ENCODE results near the gene TSPEAR.

The TSPEAR gene

DNA sequence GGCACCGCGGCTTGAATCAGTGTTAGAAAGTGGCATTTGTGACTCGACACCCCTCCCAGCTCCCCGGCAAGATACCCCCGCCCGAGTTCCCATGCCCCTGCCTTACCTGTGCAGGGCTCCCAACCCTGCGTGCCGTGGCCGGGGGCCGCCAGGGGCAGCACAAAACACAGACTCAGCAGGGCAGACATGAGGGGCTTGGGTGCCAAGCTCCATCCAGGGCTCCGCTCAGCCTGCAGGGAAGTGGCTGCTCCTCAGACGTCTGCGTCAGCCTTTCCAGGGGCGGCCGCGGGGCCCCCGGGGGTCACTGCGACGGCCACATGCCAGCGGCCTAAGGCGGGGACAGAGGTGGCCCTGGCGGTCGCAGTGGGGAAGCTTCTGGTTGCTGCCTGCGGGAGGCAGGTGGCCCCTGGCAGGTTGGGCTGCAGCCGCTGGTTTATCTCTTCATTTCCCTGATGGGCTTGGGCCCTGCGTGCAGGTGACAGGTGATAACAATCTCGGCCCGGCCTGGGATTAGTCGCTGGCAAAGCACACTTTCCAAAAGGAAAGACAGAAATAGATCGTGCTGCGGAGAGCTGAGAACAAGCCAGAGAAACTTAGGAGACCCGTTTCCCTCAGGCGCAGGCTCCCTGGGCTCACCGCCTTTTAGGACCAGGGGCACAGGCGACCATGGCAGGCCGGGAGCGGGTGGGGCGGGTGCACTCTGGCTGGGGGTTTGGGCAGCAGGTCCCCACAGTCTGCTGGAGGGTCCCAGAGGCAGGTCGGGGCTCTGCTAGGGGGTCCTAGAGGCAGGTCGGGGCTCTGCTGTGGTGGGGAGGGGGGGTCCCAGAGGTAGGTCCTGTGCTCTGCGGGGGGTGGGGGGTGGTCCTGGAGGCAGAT is at the start of gene TSPEAR:
Gene TSPEAR, minus strand, starts transcription at position 246 of the 876 bp plus-strand sequence. Its CDS starts 58 bp downstream, at position 188.
- no peak for FAIRE-seq

- FAIRE-seq, result no peak
These were observed 49.0 kb upstream of the TSPEAR start for GRCh38 chr21:44760376-44760775.

DNA sequence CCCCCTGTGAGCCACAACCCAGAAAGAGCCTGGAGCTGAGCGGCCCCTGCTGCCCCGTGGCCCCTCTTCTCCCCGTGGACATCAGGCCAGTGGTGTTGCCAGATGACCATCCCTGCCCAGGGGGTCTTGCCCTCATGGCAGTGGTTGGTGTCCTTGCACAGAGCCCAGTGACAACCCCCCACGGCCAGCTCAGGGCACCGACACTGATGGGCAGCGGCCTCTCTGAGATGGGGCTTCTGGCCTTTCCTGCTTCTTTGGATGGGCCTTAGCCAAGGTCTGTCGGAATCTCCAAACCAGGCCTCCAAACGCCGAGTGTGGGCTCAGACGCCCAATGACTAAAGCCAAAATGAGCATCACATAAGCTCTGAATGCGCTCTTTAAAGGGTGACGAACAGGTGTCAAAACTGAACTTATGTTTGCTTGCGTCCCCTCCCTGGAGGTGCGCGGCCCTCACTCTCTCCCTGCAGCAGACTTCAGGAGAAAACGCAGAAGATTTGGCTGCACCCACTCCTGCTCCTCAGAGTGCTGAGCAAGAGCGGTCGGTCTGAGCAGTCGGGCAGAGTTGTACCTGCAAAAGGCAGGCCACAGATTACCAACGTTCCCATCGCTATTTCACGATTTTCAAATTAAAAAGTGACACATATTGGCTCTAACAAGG is 48.4 kb upstream of the TSPEAR start:
- FAIRE-seq, result no peak

DNA sequence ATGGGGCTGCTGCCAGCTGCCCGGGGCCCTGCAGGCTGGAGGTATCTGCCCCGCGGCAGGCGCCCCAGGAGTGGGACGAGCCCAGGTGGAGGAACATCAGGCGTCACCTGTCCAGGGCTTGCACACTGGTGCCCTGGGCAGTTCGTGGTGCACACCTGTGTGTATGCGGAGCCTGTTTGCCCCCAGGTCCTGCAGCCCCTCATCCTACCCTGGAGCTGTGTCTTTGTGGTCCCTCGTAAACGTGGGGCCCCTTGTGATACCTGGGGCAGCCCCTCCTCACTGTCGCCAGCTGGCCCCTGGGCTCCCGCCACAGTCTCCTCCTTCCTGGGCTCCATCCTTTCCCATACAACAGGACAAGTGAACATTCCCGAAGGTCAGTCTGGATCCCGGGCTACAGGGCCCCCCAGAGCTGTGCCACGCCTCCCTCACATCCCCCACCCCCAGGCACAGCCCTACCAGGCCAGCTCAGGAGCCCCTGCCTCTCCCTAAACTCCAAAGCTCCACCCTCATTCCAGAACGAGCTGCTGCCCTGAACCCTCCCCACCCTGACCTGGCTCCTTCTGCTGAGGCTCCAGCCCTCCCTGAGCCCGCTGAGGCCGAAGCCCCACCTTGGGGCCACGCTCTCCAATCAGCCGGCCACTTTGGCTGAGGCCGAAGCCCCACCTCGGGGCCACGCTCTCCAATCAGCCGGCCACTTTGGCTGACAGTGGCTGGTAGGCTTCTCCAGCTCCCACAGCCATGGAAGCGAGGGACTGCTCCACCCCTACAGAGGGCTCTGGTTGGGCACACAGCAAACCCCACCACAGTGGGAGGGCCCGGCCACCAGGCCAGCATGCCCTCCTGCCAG is 47.6 kb upstream of the TSPEAR start:
- FAIRE-seq, result no peak

GRCh38 chr21:44758141-44758561 is 46.8 kb upstream of the TSPEAR start:
- FAIRE-seq, result no peak

GRCh38 chr21:44757731-44758130 is 46.4 kb upstream of the TSPEAR start:
- no peak for FAIRE-seq

DNA sequence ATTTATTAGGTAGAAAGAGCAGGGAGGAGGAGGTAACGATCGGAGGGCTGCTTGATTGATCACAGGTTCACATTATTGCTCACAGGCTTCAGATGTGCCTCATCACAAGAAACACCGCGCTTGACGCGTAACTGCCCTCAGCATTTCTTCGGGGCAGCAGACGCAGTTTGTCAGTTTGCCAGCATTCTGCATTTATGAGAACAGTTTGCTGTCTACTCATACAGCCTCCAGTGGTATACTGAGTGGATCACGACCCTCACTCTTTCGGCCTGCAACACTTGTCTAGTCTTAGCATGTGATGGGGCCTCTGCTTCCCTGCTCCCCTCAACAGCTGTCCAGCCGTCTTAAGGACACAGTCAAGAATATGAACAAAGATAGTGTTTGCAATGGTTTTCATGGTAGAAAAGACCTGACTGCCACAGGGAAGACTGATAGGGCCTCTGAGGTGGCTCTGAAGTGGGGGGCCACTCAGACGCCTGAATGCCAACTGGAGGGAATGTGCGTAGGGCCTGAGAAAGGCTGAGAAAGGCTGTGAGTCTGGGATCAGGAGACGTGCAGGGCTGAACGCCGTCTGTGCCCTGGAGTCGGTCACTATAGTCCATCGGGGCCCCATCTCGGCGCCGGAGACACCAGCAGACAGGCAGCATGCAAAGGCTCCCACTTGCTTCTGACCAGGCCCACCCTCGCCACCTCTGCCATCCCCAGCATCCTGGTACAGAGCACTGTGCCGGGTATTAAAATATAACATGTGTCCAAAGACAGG is 45.2 kb upstream of the TSPEAR start:
- no peak for FAIRE-seq

DNA sequence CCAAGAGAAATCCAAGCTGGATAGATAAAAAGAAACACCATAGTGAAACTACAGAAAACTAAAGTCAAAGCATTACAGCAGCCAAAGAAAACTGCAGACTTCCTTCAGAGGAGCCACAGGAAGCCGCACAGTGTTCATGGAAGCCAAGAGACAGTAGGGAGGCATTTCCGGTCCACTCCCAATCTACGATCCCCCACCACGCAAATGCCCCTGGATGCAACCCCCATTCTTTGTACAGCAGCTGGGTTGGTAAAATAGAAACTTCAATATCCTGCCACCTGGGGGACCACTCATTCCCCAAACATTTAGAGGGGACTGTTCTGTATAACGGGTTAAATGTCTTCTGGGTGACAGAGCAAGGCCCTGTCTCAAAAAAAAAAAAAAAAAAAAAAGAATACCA is 43.9 kb upstream of the TSPEAR start:
- no peak for FAIRE-seq

DNA sequence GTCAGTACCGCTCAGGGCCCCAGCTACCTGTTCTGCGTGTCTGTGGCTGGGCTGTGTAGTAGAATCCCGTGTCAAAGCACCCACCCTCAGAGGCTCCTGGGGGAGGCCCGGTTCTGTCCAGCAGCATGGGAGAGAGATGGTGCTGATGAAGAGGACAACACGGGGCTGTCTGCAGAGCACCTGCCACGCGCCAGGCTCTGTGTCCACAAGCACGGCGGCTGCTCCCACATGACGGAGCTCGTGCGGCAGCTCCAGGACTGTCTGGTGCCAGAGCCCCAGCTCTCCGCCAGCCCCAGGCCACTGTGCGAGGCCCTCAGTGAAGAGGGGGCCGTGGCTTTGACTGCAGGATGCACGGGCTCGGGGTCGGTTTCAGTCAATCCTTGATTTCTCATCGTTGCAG is 42.0 kb upstream of the TSPEAR start:
- FAIRE-seq, result no peak

DNA sequence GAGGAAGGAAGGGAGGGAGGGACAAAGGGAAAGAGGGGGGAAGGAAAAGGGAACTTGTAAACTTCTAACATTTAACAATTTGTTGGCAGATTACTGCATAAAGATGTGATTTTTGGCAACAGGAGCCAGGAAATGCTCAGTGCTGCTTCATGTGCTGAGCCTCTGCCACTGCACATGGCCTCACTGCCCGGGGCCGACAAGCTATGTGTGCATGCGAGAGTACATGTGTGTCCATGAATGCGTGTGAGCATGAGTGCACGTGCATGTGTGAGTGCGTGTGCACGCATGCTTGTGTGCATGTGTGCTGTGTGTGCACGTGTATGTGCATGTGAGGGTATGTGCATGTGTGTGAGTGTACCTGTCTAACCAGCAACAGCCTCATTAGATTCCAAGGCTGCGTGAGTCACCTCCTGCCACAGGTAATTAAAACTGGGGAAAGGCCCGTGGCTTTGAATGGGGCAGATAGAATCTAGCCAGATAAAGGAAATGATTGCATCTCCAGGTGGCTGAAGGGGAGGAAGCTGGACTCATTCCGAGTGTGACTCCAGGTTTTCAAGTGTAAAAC is 41.4 kb upstream of the TSPEAR start:
- no peak for FAIRE-seq

DNA sequence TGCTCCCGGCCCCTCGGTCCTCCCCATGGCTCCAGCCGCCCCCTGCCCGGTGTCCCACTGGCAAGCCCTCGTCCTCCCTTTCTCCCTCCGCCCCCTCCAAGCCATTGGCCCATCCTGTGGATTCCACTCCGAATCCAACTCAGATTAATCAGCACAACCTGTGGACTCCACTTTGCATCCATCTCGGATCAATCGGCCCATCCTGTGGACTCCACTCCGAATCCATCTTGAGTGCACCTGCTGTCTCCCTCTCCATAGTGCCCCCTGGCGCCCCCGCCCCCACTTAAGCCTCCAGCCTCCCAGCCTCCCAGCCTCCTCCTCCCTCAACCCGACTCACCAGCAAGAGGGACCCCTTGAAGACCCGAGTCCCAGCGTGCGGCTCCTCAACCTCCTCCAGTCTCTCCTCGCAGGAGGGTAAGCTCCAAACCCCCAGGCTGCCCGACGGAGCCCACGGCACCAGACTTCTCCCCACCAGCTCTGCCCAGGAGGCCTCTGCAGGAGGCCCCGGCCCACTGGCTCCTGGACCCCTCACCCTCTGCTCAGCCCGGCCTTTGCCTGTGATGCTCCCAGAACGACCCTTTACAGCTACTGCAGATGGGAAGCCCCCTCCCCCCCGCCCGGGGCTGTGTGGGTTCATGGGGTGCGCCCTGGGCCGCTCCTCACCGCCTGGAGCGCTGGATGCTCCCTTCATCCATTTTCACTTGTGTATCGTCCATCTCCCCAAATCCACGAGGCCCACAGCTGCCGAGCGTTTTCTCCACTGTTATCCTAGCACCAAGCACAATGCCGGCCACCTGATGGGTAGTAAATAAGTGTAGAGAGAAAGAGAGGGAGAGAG is 40.6 kb upstream of the TSPEAR start:
- no peak for FAIRE-seq

- no peak for FAIRE-seq
These were observed 39.9 kb upstream of the TSPEAR start for GRCh38 chr21:44751186-44751798.

DNA sequence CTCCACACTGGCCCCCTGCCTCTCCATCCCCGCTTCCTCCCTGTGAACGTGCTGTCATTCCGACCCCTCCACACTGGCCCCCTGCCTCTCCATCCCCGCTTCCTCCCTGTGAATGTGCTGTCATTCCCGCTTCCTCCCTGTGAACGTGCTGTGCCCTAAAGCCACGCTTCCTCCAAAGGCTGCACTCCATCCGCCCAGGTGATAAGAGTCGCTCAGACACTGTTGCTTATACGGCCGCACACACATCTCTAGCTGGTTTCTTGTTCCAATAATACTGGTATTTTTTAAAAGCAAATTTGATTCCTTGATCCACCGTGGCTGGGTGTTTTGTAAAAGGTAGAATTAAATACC is 39.3 kb upstream of the TSPEAR start:
- no peak for FAIRE-seq

DNA sequence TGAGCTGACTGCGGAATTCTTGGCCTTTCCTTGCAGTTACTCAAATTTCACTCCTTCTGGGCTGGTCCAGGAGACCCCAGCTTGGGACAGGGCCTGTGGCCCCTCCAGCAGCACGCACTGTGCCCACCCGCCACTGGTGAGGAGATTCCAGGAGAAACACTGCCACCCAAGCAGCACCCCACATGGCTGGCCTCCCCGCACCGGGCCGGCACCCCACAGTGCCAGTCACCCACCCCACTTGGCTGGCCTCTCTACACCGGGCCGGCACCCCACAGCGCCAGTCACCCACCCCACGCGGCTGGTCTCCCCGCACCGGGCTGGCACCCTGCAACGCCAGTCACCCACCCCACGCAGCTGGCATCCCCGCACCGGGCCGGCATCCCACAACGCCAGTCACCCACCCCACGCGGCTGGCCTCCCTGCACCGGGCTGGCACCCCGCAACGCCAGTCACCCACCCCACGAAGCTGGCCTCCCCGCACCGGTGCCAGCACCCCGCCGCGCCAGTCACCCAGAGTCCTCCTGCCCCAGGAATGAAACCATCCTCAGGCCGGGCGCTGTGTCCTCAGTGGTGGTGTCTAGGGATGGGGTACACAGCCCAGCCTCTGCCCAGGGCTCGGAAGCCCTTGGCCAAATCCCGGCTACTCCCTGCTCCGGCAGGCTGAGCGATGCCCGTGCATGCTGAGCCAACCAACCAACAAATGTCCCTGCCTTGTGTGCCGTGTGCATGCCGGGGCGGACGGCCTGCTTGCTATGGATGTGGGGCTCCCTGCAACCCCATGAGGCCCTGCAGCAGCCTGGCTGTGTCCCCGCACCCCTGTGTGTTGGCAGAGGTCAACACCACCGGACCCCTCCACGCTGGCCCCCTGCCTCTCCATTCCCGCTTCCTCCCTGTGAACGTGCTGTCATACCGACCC is 38.6 kb upstream of the TSPEAR start:
- FAIRE-seq, result no peak

DNA sequence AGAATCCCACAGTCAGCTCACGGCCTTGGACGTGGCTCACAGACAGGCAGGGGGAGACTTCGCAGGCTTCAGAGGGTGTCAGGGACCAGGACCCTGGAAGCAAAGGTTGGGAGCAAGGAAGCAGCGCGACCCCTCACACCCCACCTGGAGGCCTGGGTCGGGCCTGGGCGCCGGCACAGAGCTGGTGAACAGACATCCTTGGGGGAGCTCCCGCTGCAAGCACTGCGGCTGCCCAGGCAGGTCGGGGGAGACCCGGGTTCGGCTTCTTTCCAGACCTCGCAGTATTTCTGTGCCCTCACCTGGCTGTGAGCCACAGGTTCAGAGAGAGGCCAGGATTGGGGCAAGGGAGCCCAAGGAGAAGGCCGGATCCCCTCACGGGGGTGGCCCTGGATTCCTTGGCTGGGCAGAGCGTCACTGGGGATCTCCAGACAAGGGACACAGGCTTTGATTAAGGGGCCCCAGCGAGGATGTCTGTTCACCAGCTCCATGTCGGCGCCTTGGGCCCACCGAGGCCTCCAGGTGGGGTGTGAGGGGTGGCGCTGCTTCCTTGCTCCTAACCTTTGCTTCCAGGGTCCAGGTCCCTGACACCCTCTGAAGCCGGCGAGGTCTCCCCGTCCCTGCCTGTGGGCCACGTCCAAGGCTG is 37.9 kb upstream of the TSPEAR start:
- FAIRE-seq, result no peak

- FAIRE-seq, result no peak
These were observed 37.2 kb upstream of the TSPEAR start for GRCh38 chr21:44748621-44749020.

- FAIRE-seq, result no peak
These were observed 31.2 kb upstream of the TSPEAR start for GRCh38 chr21:44742418-44743153.

DNA sequence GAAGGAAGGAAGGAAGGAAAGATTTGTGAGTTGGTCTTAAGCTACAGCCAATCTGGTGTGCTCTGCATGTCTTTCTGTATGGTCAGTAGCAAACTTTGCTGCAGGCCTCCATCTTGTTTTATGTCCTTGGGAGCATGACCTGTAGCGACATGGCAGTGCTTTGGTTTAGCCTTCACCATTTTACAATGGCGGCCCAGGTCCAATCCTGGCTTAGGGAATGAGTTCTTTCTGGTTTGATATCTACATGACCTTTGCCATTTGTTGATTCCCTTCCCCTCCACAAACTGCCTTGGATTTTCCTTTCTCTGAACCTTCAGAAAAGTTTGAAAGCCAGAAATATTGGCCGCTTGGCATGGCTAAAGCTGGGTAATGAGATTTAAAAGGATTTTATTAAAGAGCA is 30.5 kb upstream of the TSPEAR start:
- FAIRE-seq, result no peak

DNA sequence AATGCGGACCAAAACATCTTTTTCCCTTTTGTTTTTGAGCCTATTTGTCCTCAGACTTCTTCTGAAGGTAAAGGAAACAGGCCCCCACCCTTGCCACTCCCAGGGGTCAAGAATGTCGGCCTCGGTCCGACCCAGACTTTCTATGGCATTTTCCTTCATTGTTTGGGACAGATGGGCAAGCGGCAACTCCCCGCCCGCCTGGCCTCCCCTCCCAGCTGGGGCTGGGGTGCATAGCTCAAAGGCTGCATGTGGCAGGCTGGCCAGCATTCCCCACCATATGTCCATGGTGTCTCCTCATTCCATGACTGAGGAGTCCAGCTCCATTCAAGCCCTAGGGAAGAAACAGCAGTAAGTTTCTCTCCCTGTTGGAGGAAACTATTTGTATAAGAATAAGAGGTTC is 29.4 kb upstream of the TSPEAR start:
- no peak for FAIRE-seq

All from islet of Langerhans (tissue), 1 donor.